Calu3 (cell line): ENCODE measurements around the gene SETBP1. TPM values are rescaled to one million over a fixed set of nuclear protein-coding genes. Genes with fewer than 3 reads are reported as not detected.

Experiments
- BruUV-seq: library from RNA; stranded (reverse); fragments of 400-500 nt; replicated peaks from 2 replicates; lab custom pipeline; 2021; lab: Mats Ljungman, UMichigan
- CTCF ChIA-PET: fragments of 300-600 bp; sonication (Branson Sonifier 250); formaldehyde crosslinking; loops from one replicate; lab custom pipeline; 2022; ENCODE audit warnings: antibody characterized with exemption; lab: Charles Lee
- DNase-seq: peaks from one replicate; pipeline ENCODE4 v3.0.0; 2022
- H3K27ac Mint-ChIP-seq: one replicate; pipeline ENCODE4 v1.8.0; 2022; ENCODE audit warnings: mixed read lengths; ENCODE audit not compliant: unreplicated experiment
- H3K27me3 Mint-ChIP-seq: one replicate; pipeline ENCODE4 v1.8.0; 2022; ENCODE audit warnings: mixed read lengths; ENCODE audit not compliant: unreplicated experiment
- H3K36me3 Mint-ChIP-seq: one replicate; pipeline ENCODE4 v1.8.0; 2022; ENCODE audit warnings: mild to moderate bottlenecking, moderate library complexity, mixed read lengths; ENCODE audit not compliant: insufficient read depth, unreplicated experiment
- H3K4me1 Mint-ChIP-seq: one replicate; pipeline ENCODE4 v1.8.0; 2022; ENCODE audit warnings: mild to moderate bottlenecking, low read depth, mixed read lengths; ENCODE audit not compliant: unreplicated experiment
- H3K4me3 Mint-ChIP-seq: one replicate; pipeline ENCODE4 v1.8.0; 2022; ENCODE audit warnings: mild to moderate bottlenecking, low read depth, moderate library complexity, mixed read lengths; ENCODE audit not compliant: unreplicated experiment
- H3K9me3 Mint-ChIP-seq: one replicate; pipeline ENCODE4 v1.8.0; 2022; ENCODE audit warnings: low read depth, mixed read lengths; ENCODE audit not compliant: unreplicated experiment
- CTCF ChIP-seq: fragments of 200-600 bp; IDR thresholded peaks from one replicate; pipeline ENCODE4 v1.8.0; 2022; ENCODE audit warnings: antibody characterized with exemption; ENCODE audit not compliant: unreplicated experiment
- intact Hi-C: fragments of 100-400 bp; cut with micrococcal nuclease; formaldehyde crosslinking; loops from one replicate; pipeline ENCODE4 v1.10.0; 2022; ENCODE audit not compliant: unreplicated experiment
- total RNA-seq: library from RNA; stranded (reverse); gene quantifications from 2 replicates; pipeline ENCODE4 v1.2.3, GENCODE V29; 2022

SETBP1 gene
- total RNA-seq, 1 experiment from 2014 or later = 6.0 TPM

GRCh38 chr18:44961288-44961995 lies 280.8 kb downstream of the SETBP1 start:
- intact Hi-C loops = no loop called here
- Mint-ChIP-seq H3K27ac (no peak overlapping the region), H3K4me1 (no peaks in the 10 kb centered on the region), H3K9me3 (no peaks in the 10 kb centered on the region), H3K4me3 (no peak overlapping the region), H3K27me3 (no peaks in the 10 kb centered on the region), H3K36me3 (no peaks in the 10 kb centered on the region)
- DNase-seq = no peak
- no peak for TF ChIP-seq CTCF
- CTCF ChIA-PET = no interaction called here
- no TSS peak for BruUV-seq

GRCh38 chr18:44967599-44967998 lies 286.9 kb downstream of the SETBP1 start:
- H3K27me3 Mint-ChIP-seq = no peaks in the 10 kb centered on the region
- no peak for TF ChIP-seq CTCF
- H3K4me1 Mint-ChIP-seq = no peaks in the 10 kb centered on the region
- intact Hi-C loops = no loop called here
- no peak for DNase-seq
- H3K4me3 Mint-ChIP-seq = no peak overlapping the region
- H3K36me3 Mint-ChIP-seq = no peaks in the 10 kb centered on the region
- H3K27ac Mint-ChIP-seq = no peak overlapping the region
- no peaks in the 10 kb centered on the region for H3K9me3 Mint-ChIP-seq
- CTCF ChIA-PET = no interaction called here
- BruUV-seq = no TSS peak

- DNase-seq = no peak
- H3K9me3 Mint-ChIP-seq = peaks cover under 1% of the 10 kb centered on the region
- H3K27ac Mint-ChIP-seq = no peak overlapping the region
- CTCF ChIA-PET = no interaction called here
- no peak overlapping the region for H3K4me3 Mint-ChIP-seq
- H3K27me3 Mint-ChIP-seq = no peaks in the 10 kb centered on the region
- no peaks in the 10 kb centered on the region for H3K36me3 Mint-ChIP-seq
- intact Hi-C loops = no loop called here
- no peak for TF ChIP-seq CTCF
- H3K4me1 Mint-ChIP-seq = no peaks in the 10 kb centered on the region
- BruUV-seq = no TSS peak
Observed at GRCh38 chr18:44968336-44968735, 287.6 kb downstream of the SETBP1 start.

- DNase-seq = no peak
- no peak overlapping the region for H3K4me3 Mint-ChIP-seq
- no peaks in the 10 kb centered on the region for H3K4me1 Mint-ChIP-seq
- TF ChIP-seq CTCF = no peak
- BruUV-seq = no TSS peak
- H3K36me3 Mint-ChIP-seq = no peaks in the 10 kb centered on the region
- CTCF ChIA-PET = no interaction called here
- peaks cover 2% of the 10 kb centered on the region for H3K9me3 Mint-ChIP-seq
- intact Hi-C loops = no loop called here
- no peaks in the 10 kb centered on the region for H3K27me3 Mint-ChIP-seq
- H3K27ac Mint-ChIP-seq = no peak overlapping the region
Observed at GRCh38 chr18:44969214-44969795, 288.6 kb downstream of the SETBP1 start.
